ENCODE measurements around the gene PSME3. TPM values are rescaled to one million over a fixed set of nuclear protein-coding genes. Genes with fewer than 3 reads are reported as not detected.
"Not testable (repeated sequence)": the region's sequence is repeated elsewhere in the genome, so short reads cannot be mapped to it uniquely, and the experiment has no call there.

The PSME3 gene
- total RNA-seq, 1 experiment from 2014 or later, result 195 TPM

GRCh38 chr17:42865638-42866094, 32.5 kb downstream of the PSME3 start:
- no peak overlapping the region for H3K4me3 Mint-ChIP-seq (ENCODE audit: unreplicated experiment)
- H3K4me3 ChIP-seq (ENCODE audit: low read depth, low read length), result no peak overlapping the region
- H3K9me3 Mint-ChIP-seq (ENCODE audit: unreplicated experiment), result peaks cover 20% of the 10 kb centered on the region
- H3K27me3 ChIP-seq (replicated peaks; ENCODE audit: control insufficient read depth, insufficient read depth, low read length), result no peaks in the 10 kb centered on the region
- H3K4me1 Mint-ChIP-seq (ENCODE audit: low read depth, unreplicated experiment), result peaks cover 18% of the 10 kb centered on the region
- intact Hi-C loops (cut with micrococcal nuclease; ENCODE audit: unreplicated experiment), result no loop called here
- no peak for TF ChIP-seq CTCF (IDR thresholded peaks at IDR 0.05; ENCODE audit: insufficient read depth in 1 of 2, low read depth in 1 of 2, low read length in 1 of 2, severe bottlenecking in 1 of 2, unreplicated experiment in 1 of 2)
- H3K4me1 ChIP-seq, result peaks cover 7% of the 10 kb centered on the region
- H3K27ac Mint-ChIP-seq (ENCODE audit: unreplicated experiment), result no peak overlapping the region
- DNase-seq, result no peak
- no peaks in the 10 kb centered on the region for H3K36me3 ChIP-seq (ENCODE audit: control insufficient read depth, insufficient read depth, low read length)
- H3K9me3 ChIP-seq, result peaks cover under 1% of the 10 kb centered on the region; the same call in 1 of the 2 replicates
- no peaks in the 10 kb centered on the region for H3K27me3 Mint-ChIP-seq (ENCODE audit: insufficient read depth, unreplicated experiment)
- ChIA-PET POLR2A (no interaction called here), CTCF (interaction anchor here (0.7 to 0.8 kb wide), 2 partner anchors 23 to 42 kb away, joined by 3 read pairs; partner anchors contain the start of gene BECN1)
- no peaks in the 10 kb centered on the region for H3K36me3 Mint-ChIP-seq (ENCODE audit: insufficient read depth, unreplicated experiment)
- BruUV-seq (replicated peaks), result no TSS peak

- Histone ChIP-seq H3K27me3 (replicated peaks; ENCODE audit: control insufficient read depth, insufficient read depth, low read length) (no peaks in the 10 kb centered on the region), H3K9me3 (peaks cover 6% of the 10 kb centered on the region; the same call in 1 of the 2 replicates), H3K4me1 (peaks cover 7% of the 10 kb centered on the region), H3K36me3 (ENCODE audit: control insufficient read depth, insufficient read depth, low read length) (no peaks in the 10 kb centered on the region), H3K4me3 (ENCODE audit: low read depth, low read length) (no peak overlapping the region)
- intact Hi-C loops (cut with micrococcal nuclease; ENCODE audit: unreplicated experiment), result no loop called here
- H3K4me3 Mint-ChIP-seq (ENCODE audit: unreplicated experiment), result no peak overlapping the region
- H3K4me1 Mint-ChIP-seq (ENCODE audit: low read depth, unreplicated experiment), result peaks cover 18% of the 10 kb centered on the region
- BruUV-seq (replicated peaks), result no TSS peak
- ChIA-PET CTCF (interaction anchor here (0.8 to 1.3 kb wide), 2 partner anchors 23 to 33 kb away, joined by 3 read pairs; partner anchors contain the start of gene PSME3), POLR2A (no interaction called here)
- H3K36me3 Mint-ChIP-seq (ENCODE audit: insufficient read depth, unreplicated experiment), result no peaks in the 10 kb centered on the region
- H3K27me3 Mint-ChIP-seq (ENCODE audit: insufficient read depth, unreplicated experiment), result no peaks in the 10 kb centered on the region
- DNase-seq, result no peak
- no peak for TF ChIP-seq CTCF (IDR thresholded peaks at IDR 0.05; ENCODE audit: insufficient read depth in 1 of 2, low read depth in 1 of 2, low read length in 1 of 2, severe bottlenecking in 1 of 2, unreplicated experiment in 1 of 2)
- no peak overlapping the region for H3K27ac Mint-ChIP-seq (ENCODE audit: unreplicated experiment)
- peaks cover 23% of the 10 kb centered on the region for H3K9me3 Mint-ChIP-seq (ENCODE audit: unreplicated experiment)
These were observed 33.0 kb downstream of the PSME3 start for GRCh38 chr17:42866216-42866615.

GRCh38 chr17:42866631-42867575, 33.7 kb downstream of the PSME3 start:
- no TSS peak for BruUV-seq (replicated peaks)
- Histone ChIP-seq H3K4me3 (ENCODE audit: low read depth, low read length) (no peak overlapping the region), H3K27me3 (replicated peaks; ENCODE audit: control insufficient read depth, insufficient read depth, low read length) (no peaks in the 10 kb centered on the region), H3K4me1 (peaks cover 7% of the 10 kb centered on the region), H3K36me3 (ENCODE audit: control insufficient read depth, insufficient read depth, low read length) (no peaks in the 10 kb centered on the region), H3K9me3 (peaks cover 8% of the 10 kb centered on the region; the same call in 1 of the 2 replicates)
- H3K27ac Mint-ChIP-seq (ENCODE audit: unreplicated experiment), result peak overlapping the region; percentile 65
- no peaks in the 10 kb centered on the region for H3K36me3 Mint-ChIP-seq (ENCODE audit: insufficient read depth, unreplicated experiment)
- peaks cover 18% of the 10 kb centered on the region for H3K4me1 Mint-ChIP-seq (ENCODE audit: low read depth, unreplicated experiment)
- H3K27me3 Mint-ChIP-seq (ENCODE audit: insufficient read depth, unreplicated experiment), result no peaks in the 10 kb centered on the region
- DNase-seq, result no peak
- ChIA-PET POLR2A (no interaction called here), CTCF (interaction anchor here (0.6 to 1.3 kb wide), 3 partner anchors 11 to 33 kb away, joined by 3 to 9 read pairs (median 3); partner anchors contain the start of gene PSME3)
- intact Hi-C loops (cut with micrococcal nuclease; ENCODE audit: unreplicated experiment), result no loop called here
- H3K4me3 Mint-ChIP-seq (ENCODE audit: unreplicated experiment), result no peak overlapping the region
- TF ChIP-seq CTCF (IDR thresholded peaks at IDR 0.05; ENCODE audit: insufficient read depth in 1 of 2, low read depth in 1 of 2, low read length in 1 of 2, severe bottlenecking in 1 of 2, unreplicated experiment in 1 of 2), result no peak
- H3K9me3 Mint-ChIP-seq (ENCODE audit: unreplicated experiment), result peaks cover 30% of the 10 kb centered on the region

- H3K27me3 ChIP-seq (replicated peaks; ENCODE audit: control insufficient read depth, insufficient read depth, low read length); intact Hi-C loops (cut with micrococcal nuclease; ENCODE audit: unreplicated experiment); H3K36me3 ChIP-seq (ENCODE audit: control insufficient read depth, insufficient read depth, low read length); H3K4me3 ChIP-seq (ENCODE audit: low read depth, low read length); DNase-seq; BruUV-seq (replicated peaks); H3K36me3 Mint-ChIP-seq (ENCODE audit: insufficient read depth, unreplicated experiment); H3K4me3 Mint-ChIP-seq (ENCODE audit: unreplicated experiment); POLR2A ChIA-PET; H3K27me3 Mint-ChIP-seq (ENCODE audit: insufficient read depth, unreplicated experiment); H3K4me1 ChIP-seq; H3K9me3 ChIP-seq; H3K27ac Mint-ChIP-seq (ENCODE audit: unreplicated experiment): not testable (repeated sequence)
- H3K4me1 Mint-ChIP-seq (ENCODE audit: low read depth, unreplicated experiment), result peaks cover 18% of the 10 kb centered on the region
- CTCF ChIA-PET, result interaction anchor here (0.6 to 0.8 kb wide), 2 partner anchors 10 to 23 kb away, joined by 3 to 9 read pairs; no protein-coding TSS in a partner anchor
- H3K9me3 Mint-ChIP-seq (ENCODE audit: unreplicated experiment), result peaks cover 31% of the 10 kb centered on the region
These were observed 34.6 kb downstream of the PSME3 start for GRCh38 chr17:42867694-42868261.

Data from Caco-2 (cell line).